Inflammatory macrophage (primary cell): ENCODE results near the gene TLDC2.
A peak's percentile ranks its signal among the peaks of the same experiment; 100 is the strongest.
"Not testable (repeated sequence)": the region's sequence is repeated elsewhere in the genome, so short reads cannot be mapped to it uniquely, and the experiment has no call there.

Experiments
- DNase-seq, 2 donors: peaks; one replicate each; pipeline ENCODE4 v3.0.0-alpha.2; 2020 to 2022

Gene TLDC2

DNA sequence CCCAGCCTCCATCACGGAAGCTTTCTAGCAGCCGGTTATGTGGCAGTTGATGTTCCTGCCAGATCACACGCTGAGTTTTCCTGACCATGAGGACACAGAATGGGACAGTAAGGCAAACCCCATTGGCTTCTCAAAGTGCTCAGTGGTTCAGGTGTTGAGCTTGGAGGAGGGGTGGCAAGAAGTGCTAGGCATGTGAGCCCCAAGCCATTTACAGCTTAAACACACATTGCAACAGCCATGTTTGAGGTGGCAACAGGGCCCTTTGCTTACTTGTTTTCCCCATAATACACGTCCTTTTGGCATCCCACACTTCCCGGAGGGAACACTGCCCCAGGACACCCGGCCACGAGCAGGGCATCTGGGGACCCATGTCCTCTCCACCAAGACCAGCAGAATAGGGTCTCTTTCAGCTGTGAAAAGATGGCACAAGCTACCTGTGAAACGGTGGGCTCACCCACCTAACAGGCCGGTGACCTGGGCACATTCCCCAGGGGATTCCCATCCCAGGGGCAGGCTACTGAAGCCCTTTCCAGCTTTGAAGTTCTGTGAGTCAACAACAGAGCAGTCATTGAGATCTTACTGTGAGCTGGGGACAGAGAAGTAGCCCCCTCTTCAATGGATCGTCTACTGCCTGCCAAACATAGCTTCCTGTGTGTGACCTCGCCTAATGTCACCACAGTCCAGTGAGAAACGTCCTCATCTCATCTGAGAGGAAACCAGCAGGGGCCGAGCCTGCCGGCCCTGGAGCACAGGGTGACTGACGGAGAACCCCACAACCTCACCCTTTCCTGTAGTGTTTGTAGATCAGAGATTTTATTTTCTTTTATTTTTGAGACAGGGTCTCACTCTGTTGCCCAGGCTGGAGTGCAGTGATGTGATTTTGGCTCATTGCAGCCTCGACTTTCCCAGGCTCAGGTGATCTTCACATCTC is 4.0 kb upstream of the TLDC2 start:
- DNase-seq, result peak; percentile 27 to 57

DNA sequence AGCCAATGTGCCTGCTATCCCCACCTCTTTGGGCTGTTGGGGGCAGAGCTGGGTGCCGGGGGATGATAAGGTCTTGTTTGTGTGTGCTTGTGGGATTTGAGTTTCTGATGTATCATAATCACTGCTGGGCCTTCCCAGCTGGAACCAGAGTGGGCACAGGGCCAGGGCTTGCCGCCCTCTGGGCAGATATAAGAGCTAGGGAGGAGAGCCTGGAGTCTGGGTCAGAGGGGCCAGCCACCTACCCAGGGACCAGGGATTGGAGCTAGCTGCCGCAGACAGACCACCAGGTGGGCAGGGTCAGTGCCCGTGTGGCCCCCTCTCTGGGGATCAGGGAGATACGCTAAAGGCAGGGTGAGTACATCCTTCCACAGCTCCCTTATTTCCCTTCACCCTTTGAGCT is 3.1 kb upstream of the TLDC2 start:
- DNase-seq, result no peak

DNA sequence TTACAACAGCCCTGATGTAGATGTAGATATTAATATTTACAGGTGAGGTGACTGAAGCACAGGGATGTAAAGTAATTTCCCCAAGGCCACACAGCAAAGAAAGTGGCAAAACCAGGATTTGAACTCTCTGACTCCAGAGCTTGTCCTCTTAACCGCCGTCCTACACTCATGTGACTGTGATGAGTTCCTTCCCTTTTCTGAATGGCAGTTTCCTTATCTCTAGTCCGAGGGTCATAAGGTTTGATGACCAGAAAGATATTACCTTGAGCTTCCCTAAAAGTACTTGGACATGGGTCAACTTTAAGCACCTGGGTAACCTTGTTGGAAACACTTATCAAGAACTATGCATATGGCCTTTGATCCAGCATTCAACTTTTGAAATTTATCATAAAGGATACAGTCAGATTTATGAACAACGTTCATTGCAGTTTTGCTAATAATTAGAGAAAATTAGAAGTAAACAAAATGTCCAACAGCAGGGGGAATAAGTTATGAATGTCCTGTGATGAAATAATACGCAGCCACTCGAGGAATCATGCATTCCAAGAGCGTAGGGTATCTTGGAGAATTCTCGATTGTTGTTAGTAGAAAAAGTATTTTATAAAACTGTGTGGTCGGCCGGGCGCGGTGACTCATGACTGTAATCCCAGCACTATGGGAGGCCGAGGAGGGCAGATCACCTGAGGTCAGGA is 2.3 kb upstream of the TLDC2 start:
- peak; percentile 68 to 83 for DNase-seq

DNA sequence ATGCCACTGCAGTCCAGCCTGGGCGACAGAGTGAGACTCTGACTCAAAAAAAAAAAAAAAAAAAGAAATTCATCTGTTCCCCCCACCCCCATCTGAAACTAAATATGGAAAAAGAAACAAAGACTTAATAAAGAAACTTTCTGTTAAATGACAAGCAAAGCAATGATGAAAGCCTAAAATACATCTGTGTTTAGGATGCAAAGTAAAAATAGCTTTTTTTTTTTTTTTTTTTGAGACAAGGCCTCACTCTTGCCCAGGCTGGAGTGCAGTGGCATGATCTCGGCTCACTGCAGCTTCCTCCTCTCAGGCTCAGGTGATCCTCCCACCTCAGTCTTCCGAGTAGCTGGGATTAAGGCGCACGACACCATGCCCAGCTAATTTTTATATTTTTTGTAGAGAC is 845 bp upstream of the TLDC2 start:
- DNase-seq, result peak in 1 of 2 donors; percentile 40

DNA sequence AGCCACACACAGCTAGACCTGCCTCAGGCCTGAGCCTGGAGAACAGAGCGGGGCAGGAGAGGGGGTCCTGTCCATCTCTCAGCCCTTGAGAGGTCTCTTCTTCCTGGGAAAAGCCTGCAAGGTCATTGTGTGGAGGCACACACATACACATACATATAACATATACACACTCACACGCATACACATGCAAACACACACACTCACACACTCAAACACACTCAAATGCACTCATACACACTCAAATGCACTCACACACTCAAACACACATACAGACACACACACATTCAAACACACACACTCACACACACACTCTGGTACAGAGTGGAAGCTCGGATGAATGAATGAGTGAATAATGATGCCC is 515 bp downstream of the TLDC2 start:
- DNase-seq, result no peak

DNA sequence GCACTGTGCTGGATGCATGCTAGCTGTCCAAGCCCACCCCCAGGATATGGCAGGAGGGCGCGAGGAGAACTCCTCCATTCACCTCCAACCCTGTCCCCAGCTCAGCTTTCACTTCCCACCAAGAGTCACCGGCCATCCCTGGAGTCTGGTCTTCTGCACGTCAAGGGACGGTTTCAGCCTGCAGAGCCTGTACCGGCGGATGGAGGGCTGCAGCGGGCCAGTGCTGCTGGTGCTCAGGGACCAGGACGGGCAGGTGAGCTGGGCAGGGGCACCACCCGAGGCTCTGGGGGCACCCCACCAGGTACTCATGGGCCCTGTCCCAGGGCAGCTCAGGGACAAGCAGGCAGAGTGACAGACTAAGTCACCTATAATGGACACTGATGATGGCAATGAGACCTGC is 3.0 kb downstream of the TLDC2 start:
- no peak for DNase-seq

DNA sequence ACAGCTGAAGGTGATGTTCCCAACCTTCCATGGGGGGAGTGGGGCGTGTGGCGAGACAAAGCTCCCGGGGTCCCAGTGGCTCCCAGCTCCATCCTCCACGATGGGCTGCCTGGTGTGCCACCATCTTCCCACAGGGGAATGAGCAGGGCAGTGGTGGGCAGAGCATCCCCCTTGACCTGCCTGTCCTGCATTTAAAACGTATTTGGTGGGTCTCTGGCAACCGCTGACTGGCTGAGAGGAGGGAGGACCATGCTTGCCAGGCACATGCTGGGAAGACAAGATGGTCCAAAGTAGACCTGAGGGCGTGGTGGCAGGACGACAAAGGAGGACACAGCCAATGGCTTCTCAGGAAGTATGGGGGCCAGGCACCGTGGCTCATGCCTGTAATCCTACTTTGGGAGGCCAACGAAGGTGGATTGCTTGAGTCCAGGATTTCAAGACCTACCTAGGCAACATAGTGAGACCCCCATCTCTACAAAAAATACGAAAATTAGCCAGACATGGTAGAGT is 4.9 kb downstream of the TLDC2 start:
- no peak for DNase-seq

DNA sequence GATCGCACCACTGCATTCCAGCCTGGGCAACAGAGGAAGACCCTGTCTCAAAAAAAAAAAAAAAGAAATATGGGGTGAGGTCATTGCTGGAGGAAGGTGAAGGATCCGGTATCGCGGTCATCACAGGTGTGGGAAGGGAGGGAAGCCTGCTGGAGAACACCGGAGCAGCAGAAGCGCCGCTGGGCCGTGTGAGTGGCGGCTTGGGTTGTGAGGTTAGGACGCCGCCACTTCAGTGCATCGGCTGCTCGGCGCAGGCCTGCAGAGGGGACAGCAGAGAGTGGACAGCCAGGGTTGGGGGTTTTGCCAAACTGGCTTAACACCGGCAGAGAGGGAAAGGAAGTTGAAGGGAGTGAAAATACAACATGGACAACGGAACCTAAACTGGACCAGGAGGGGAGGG is 5.4 kb downstream of the TLDC2 start:
- DNase-seq, result no peak

DNA sequence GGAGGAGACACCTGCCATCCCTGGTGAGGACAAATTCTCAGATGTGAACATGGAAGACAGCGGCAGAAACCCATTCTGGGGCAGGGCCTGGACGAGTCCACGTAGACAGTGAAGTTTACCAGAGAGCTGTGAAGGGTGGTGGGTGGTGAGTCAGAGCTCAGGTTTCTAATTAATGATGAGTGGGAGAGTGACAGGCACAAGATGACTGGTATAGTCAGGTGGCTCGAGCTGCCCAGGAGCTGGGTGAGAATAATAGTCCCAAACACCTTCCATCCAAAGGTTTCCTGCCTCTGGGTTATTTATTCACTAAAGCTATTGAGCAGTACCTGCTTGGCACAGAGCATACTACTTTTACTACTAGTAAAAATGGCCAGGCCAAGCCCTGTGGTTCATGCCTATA is 6.0 kb downstream of the TLDC2 start:
- DNase-seq, result no peak

DNA sequence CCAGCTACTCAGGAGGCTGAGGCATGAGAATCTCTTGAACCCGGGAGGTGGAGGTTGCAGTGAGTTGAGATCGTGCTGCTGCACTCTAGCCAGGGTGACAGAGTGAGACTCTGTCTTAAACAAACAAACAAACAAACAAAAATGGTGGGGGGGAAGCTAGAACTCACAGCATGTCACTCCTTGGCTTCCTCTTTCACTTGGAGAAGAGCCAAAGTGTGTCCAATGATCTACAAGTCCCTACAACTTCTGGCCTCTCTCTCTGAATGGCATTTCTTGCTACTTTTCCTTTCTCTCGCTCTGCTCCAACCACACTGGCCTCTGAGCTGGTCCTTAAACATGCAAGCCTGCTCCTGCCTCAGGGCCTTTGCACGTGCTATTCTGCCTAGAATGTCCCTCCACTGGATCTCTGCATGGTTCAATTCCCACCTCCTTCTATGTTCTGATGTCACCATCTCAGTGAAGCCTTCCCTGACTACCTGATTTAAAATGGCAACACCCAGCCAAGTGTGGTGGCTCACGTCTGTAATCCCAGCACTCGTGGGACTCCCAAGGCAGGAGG is 8.1 kb downstream of the TLDC2 start:
- DNase-seq, result peak; percentile 72 to 73

DNA sequence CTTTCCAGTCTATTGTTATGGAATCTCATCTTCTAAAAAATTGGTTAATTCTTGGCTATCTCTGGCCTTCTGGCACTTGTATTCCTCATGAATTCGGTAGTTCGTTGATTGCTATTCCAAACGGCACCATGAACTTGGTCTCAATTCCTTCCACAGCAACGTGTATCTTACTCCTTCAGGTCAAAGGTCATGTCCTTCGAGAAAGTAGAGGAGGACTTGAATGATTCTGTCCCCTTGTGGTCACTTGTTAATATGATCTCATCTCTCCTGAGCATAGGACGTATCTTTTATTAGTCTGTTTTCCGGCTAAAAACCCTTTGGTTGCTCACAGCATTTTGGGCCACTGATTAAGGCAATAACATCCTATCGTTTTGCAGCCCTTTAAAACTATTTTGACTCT is 9.4 kb downstream of the TLDC2 start:
- DNase-seq, result peak in 1 of 2 donors; percentile 42

DNA sequence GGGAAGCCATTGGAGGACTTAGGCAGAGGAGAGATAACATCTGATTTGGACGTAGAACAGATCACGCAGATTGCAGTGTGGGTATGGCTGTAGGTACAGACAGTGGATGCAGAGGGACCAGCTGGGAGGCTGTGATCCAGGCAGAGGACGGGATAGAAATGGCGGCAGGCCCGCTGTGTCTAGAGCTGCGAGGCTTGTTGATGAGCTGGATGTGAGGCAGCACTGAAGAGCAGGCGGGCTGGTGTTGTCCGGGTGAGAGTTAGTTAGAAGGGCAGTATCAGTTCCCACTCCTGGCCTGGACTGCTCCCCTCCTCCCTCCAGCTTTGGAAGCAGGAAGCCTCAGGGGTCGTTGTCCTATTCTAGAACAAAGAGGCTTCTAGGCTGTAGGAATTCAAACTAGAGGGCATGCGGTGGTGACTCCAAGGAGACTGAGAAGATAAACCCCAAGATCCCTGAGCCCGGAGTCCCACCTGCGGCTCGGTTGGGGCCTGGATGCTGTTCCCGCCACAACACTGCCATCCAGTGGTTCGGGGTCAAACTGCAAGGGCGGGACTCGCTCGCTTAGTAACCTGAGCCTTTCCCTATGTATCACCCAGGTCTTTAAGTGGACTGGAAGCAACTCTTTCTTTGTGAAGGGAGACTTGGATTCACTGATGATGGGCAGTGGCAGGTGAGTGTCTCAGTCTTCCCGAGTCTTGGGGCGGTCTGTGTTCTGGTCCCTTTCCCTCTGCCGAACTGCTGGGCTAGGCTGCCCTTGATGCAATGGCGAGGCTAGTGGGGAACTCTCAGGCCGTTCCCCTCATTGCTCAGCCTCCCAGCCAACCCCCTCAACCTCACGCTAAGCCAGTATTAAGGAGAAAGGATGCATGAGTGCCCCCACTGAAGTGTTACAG is 11.2 kb downstream of the TLDC2 start:
- DNase-seq, result peak; percentile 68 to 73

DNA sequence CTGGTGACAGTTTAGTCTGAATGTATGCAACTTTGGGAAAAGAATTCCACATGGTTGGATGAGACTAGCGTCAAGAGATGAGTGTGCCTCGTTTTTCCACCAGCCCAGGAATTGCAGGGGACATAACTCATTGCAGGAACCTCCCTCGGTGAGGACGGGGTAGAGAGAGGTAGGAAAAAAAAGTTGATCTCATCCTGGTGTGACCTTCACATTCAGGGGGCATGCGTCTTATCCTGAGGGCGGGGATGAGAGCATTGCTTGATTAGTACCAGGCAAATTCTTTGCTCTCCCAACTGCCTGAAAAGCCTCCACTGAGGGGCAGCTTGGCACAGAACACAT is 11.8 kb downstream of the TLDC2 start:
- no peak for DNase-seq

DNA sequence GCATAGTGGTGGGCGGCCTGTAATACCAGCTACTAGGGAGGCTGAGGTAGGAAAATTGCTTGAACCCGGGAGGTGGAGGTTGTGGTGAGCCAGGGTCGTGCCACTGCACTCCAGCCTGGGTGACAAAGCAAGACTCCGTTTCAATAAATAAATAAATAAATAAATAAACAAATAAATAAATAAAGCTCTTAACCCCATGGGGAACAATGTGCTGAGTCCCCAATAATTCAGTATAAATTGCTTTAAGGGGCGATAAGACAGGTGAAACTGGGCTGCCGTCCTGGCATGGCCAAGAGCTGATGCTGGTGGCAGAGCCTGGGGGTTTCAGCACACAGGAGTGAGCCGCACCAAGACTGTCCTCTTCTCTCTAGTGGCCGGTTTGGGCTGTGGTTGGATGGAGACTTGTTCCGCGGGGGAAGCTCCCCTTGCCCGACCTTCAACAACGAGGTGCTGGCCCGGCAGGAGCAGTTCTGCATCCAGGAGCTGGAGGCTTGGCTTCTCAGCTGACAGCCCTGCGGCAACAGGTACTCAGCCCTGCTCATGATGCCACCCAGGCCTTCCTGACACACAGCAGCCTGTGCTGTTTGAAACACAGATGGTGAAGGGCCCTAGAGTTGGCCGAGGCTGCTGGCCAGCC is 13.1 kb downstream of the TLDC2 start:
- DNase-seq, result no peak

DNA sequence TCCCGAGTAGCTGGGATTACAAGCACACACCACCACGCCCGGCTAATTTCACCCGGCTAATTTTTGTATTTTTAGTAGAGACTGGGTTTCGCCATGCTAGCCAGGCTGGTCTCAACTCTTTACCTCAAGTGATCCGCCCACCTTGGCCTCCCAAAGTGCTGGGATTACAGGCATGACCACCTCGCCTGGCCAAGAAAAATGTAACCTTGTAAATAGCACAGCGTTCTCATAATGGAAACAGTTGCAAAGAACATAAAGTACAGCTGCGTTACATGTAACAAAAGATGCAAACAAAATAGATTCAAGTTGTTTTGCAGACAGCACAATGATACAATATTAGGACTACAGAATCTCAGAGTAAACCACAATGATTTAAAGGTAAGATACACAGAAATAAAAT is 14.6 kb downstream of the TLDC2 start:
- no peak for DNase-seq

DNA sequence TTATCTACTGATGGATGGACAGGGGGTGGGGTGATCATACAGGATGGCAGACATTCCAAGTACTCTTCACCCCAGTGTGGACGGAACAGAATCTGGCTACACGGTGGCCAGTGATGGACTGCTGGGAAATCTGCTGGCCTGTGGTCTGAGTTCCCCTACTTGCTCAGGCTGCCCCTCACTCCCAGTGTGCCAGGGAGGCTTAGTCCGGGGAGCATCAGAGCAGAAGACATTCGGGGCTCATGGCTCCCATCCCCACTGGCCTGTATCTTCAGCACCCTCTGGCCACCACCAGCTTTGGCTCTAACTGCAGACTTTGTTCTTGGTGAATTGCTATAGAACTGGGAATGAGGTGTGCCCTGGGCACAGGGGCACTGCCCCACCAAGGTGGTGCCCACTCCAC is 15.3 kb downstream of the TLDC2 start:
- no peak for DNase-seq

DNA sequence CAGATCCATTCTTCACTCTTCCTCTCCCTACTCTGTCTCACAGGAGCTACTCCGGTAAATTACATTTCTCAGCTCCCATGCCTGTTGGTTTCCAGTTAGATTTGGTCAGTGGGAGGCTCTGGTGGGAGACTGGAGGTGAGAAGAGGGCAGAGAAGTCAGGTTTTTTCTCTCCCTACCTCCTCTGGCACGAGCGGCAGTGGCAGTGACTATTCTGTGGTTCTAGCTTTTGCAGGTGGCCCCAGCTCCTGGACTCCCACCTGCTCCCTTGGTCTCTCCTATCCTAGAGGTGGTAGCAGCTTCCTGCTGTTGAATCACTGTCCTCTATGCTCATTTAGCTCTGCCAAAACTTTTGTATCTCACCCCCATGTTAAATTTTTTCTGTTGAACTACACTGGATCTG is 17.9 kb downstream of the TLDC2 start:
- no peak for DNase-seq

DNA sequence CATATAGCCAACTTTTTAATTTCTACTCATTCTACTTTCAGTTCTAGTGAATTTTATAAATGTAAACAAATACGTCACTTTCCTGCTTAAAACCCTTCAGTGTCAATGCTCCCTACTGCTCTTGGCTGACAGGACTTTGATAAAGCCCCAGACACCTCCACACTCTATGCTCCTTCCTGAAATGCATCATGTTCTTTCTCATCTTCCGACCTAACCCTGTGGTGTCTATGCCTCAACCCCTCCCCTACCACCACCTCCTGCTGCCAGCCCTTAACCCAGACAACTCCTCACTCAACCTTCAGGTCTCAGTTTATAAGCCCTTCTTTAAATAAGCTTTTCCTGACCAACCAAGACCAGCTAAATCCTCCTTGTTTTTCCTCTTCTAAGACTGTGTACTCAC is 19.1 kb downstream of the TLDC2 start:
- DNase-seq, result no peak

DNA sequence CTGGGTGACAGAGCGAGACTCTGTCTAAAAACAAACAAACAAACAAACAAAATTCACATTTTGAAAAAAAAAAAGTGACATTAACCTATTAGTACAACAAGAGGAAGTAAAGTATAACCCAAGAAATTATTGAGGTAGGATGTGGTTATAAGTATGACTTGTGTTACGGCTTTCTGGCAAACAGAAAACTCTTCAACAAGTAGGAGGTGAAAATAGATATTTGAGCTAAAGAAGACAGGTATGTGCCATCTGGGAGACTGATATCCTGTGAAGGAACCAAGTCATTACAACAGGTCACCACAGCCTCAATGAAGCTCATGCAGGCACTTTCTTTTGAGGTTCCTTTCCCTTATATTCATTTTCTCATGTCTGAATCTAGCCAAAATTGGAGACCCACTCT is 28.8 kb downstream of the TLDC2 start:
- DNase-seq, result no peak

DNA sequence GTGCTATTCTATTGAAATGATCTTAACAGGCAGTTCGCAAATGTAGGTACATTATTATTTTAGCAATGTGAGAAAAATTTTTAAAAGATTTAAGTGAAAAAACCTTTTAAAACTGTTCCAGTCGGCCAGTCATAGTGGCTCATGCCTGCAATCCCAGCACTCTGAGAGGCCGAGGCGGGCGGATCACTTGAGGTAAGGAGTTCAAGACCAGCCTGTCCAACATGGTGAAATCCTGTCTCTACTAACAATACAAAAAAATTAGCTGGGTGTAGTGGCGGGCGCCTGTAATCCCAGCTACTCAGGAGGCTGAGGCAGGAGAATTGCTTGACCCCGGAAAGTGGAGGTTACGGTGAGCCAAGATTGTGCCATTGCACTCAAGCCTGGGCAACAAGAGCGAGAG is 29.6 kb downstream of the TLDC2 start:
- DNase-seq, result not testable (repeated sequence)

DNA sequence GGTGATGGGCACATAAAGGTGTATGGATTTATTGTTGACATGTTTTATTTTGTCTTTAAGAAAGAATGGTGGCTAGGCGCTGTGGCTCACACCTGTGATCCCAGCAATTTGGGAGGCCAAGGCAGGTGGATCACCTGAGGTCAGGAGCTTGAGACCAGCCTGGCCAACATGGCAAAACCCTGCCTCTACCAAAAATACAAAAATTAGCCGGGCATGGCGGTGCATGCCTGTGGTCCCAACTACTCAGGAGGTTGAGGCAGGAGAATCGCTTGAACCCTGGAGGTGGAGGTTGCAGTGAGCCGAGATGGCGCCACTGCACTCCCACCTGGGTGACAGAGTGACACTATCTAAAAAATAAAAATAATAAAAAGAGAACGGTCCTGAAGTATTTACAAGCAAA is 30.1 kb downstream of the TLDC2 start:
- DNase-seq, result not testable (repeated sequence)

DNA sequence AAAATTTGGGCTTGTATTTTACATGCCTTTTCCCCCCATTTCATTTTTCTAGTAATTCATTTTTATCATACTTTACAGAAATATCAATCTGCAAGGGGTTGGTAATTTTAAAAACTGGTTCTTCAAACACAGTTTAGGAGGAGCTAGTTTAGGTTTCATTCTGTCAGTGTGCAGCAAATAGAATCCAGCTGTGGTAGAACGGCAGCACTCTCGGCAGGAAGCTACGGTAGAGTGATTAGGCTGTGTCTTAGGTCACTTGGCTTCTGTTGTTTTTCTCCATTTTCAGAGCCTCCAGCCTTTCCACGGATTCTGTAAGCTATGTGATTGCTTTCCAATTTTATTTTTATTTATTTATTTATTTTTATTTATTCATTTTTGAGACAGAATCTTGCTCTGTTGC is 32.7 kb downstream of the TLDC2 start:
- no peak for DNase-seq
